SJSA1 (cell line): ENCODE measurements around the gene CEP78. TPM values are rescaled to one million over a fixed set of nuclear protein-coding genes. Genes with fewer than 3 reads are reported as not detected.
A peak's percentile ranks its signal among the peaks of the same experiment; 100 is the strongest.

Experiments
- DNase-seq, 2 experiments: peaks; one replicate each; pipeline ENCODE4 v3.0.0-alpha.2; 2015 to 2020; ENCODE audit warnings: low spot score in 2 of 2, low read depth in 1 of 2
- H3K27ac ChIP-seq: fragments of 250-450 bp; sonication (Bioruptor Pico); 2 replicates; pipeline ENCODE4 v1.5.1; 2020; ENCODE audit warnings: mild to moderate bottlenecking, moderate library complexity
- H3K27me3 ChIP-seq: fragments of 250-450 bp; sonication (Bioruptor Pico); replicated peaks from 2 replicates; pipeline ENCODE4 v1.5.1; 2020; ENCODE audit warnings: mild to moderate bottlenecking, moderate library complexity
- H3K36me3 ChIP-seq: fragments of 250-450 bp; sonication (Bioruptor Pico); 2 replicates; pipeline ENCODE4 v1.5.1; 2020; ENCODE audit warnings: mild to moderate bottlenecking
- H3K4me1 ChIP-seq: fragments of 250-450 bp; sonication (Bioruptor Pico); replicated peaks from 2 replicates; pipeline ENCODE4 v1.6.1; 2021; ENCODE audit warnings: mild to moderate bottlenecking
- H3K4me3 ChIP-seq: fragments of 250-450 bp; sonication (Bioruptor Pico); 2 replicates; pipeline ENCODE4 v1.5.1; 2020; ENCODE audit warnings: mild to moderate bottlenecking
- H3K9me3 ChIP-seq: fragments of 250-450 bp; sonication (Bioruptor Pico); replicated peaks from 2 replicates; pipeline ENCODE4 v1.5.1; 2020; ENCODE audit warnings: mild to moderate bottlenecking
- total RNA-seq: library from RNA; depleted of rRNA; stranded (reverse); fragments of >200 nt; shearing (Covaris generic); gene quantifications from 2 replicates; pipeline ENCODE4 v1.2.3, GENCODE V29; 2014

Gene CEP78
- total RNA-seq, 1 experiment from 2014 or later = 53.4 TPM

- Histone ChIP-seq H3K27me3 (no peaks in the 10 kb centered on the region), H3K9me3 (no peaks in the 10 kb centered on the region), H3K4me3 (no peak overlapping the region), H3K36me3 (peaks cover 39% of the 10 kb centered on the region), H3K27ac (no peak overlapping the region), H3K4me1 (no peaks in the 10 kb centered on the region)
- no peak for DNase-seq
Measured at GRCh38 chr9:78243130-78243529, 7.3 kb downstream of the CEP78 start.

GRCh38 chr9:78245401-78245800 is 9.5 kb downstream of the CEP78 start:
- DNase-seq = no peak
- Histone ChIP-seq H3K27ac (no peak overlapping the region), H3K4me1 (no peaks in the 10 kb centered on the region)

GRCh38 chr9:78248635-78249034 is 12.8 kb downstream of the CEP78 start:
- H3K36me3 ChIP-seq = peaks cover 60% of the 10 kb centered on the region

More at GRCh38 chr9:78245401-78245800, 9.5 kb downstream of the CEP78 start:
- Histone ChIP-seq H3K27me3 (no peaks in the 10 kb centered on the region), H3K36me3 (peaks cover 53% of the 10 kb centered on the region), H3K9me3 (no peaks in the 10 kb centered on the region), H3K4me3 (no peak overlapping the region)

GRCh38 chr9:78249542-78249941 is 13.7 kb downstream of the CEP78 start:
- H3K27ac ChIP-seq = no peak overlapping the region
- DNase-seq = no peak
- no peaks in the 10 kb centered on the region for H3K27me3 ChIP-seq
- no peaks in the 10 kb centered on the region for H3K9me3 ChIP-seq
- peaks cover 62% of the 10 kb centered on the region for H3K36me3 ChIP-seq
- H3K4me1 ChIP-seq = no peaks in the 10 kb centered on the region
- no peak overlapping the region for H3K4me3 ChIP-seq

More at GRCh38 chr9:78248635-78249034, 12.8 kb downstream of the CEP78 start:
- Histone ChIP-seq H3K27me3 (no peaks in the 10 kb centered on the region), H3K4me1 (no peaks in the 10 kb centered on the region), H3K4me3 (no peak overlapping the region), H3K9me3 (no peaks in the 10 kb centered on the region), H3K27ac (no peak overlapping the region)
- no peak for DNase-seq

- Histone ChIP-seq H3K27ac (no peak overlapping the region), H3K9me3 (no peaks in the 10 kb centered on the region), H3K27me3 (no peaks in the 10 kb centered on the region), H3K4me1 (no peaks in the 10 kb centered on the region), H3K4me3 (no peak overlapping the region), H3K36me3 (peaks cover 70% of the 10 kb centered on the region)
- DNase-seq = no peak
Measured at GRCh38 chr9:78252616-78253015, 16.7 kb downstream of the CEP78 start.

- no peak overlapping the region for H3K27ac ChIP-seq
- no peak overlapping the region for H3K4me3 ChIP-seq
- H3K4me1 ChIP-seq = no peaks in the 10 kb centered on the region
- DNase-seq = no peak
- peaks cover 69% of the 10 kb centered on the region for H3K36me3 ChIP-seq
- no peaks in the 10 kb centered on the region for H3K27me3 ChIP-seq
- no peaks in the 10 kb centered on the region for H3K9me3 ChIP-seq
Measured at GRCh38 chr9:78253285-78253684, 17.4 kb downstream of the CEP78 start.

GRCh38 chr9:78261403-78262001 is 25.6 kb downstream of the CEP78 start:
- peak in 1 of 2 experiments; percentile 10 for DNase-seq
- no peak overlapping the region for H3K4me3 ChIP-seq
- no peak overlapping the region for H3K27ac ChIP-seq
- H3K27me3 ChIP-seq = no peaks in the 10 kb centered on the region
- H3K36me3 ChIP-seq = peaks cover 47% of the 10 kb centered on the region
- H3K4me1 ChIP-seq = no peaks in the 10 kb centered on the region
- H3K9me3 ChIP-seq = no peaks in the 10 kb centered on the region

- DNase-seq = no peak
- Histone ChIP-seq H3K4me3 (no peak overlapping the region), H3K9me3 (no peaks in the 10 kb centered on the region)
Measured at GRCh38 chr9:78262655-78263054, 26.8 kb downstream of the CEP78 start.

GRCh38 chr9:78267889-78268288 is 32.0 kb downstream of the CEP78 start:
- Histone ChIP-seq H3K27ac (no peak overlapping the region), H3K27me3 (no peaks in the 10 kb centered on the region), H3K4me3 (no peak overlapping the region), H3K9me3 (no peaks in the 10 kb centered on the region), H3K36me3 (peaks cover 70% of the 10 kb centered on the region), H3K4me1 (no peaks in the 10 kb centered on the region)
- DNase-seq = no peak

More at GRCh38 chr9:78262655-78263054, 26.8 kb downstream of the CEP78 start:
- Histone ChIP-seq H3K27ac (no peak overlapping the region), H3K36me3 (peaks cover 51% of the 10 kb centered on the region), H3K27me3 (no peaks in the 10 kb centered on the region), H3K4me1 (no peaks in the 10 kb centered on the region)

- Histone ChIP-seq H3K27ac (no peak overlapping the region), H3K4me3 (no peak overlapping the region), H3K36me3 (peaks cover 62% of the 10 kb centered on the region), H3K4me1 (no peaks in the 10 kb centered on the region), H3K9me3 (no peaks in the 10 kb centered on the region), H3K27me3 (no peaks in the 10 kb centered on the region)
- DNase-seq = no peak
Measured at GRCh38 chr9:78269784-78270183, 33.9 kb downstream of the CEP78 start.

GRCh38 chr9:78272307-78272706 is 36.4 kb downstream of the CEP78 start:
- no peak overlapping the region for H3K27ac ChIP-seq
- peaks cover 38% of the 10 kb centered on the region for H3K36me3 ChIP-seq
- no peaks in the 10 kb centered on the region for H3K4me1 ChIP-seq
- no peaks in the 10 kb centered on the region for H3K27me3 ChIP-seq
- no peaks in the 10 kb centered on the region for H3K9me3 ChIP-seq
- H3K4me3 ChIP-seq = no peak overlapping the region
- DNase-seq = no peak

- Histone ChIP-seq H3K4me3 (no peak overlapping the region), H3K4me1 (no peaks in the 10 kb centered on the region)
- DNase-seq = no peak
Measured at GRCh38 chr9:78273761-78274160, 37.9 kb downstream of the CEP78 start.

GRCh38 chr9:78278177-78278777 is 42.4 kb downstream of the CEP78 start:
- no peak overlapping the region for H3K27ac ChIP-seq
- H3K36me3 ChIP-seq = peaks cover 3% of the 10 kb centered on the region; the same call in 1 of the 2 replicates
- H3K27me3 ChIP-seq = no peaks in the 10 kb centered on the region
- no peaks in the 10 kb centered on the region for H3K4me1 ChIP-seq
- no peak for DNase-seq
- no peak overlapping the region for H3K4me3 ChIP-seq
- H3K9me3 ChIP-seq = no peaks in the 10 kb centered on the region

More at GRCh38 chr9:78273761-78274160, 37.9 kb downstream of the CEP78 start:
- Histone ChIP-seq H3K9me3 (no peaks in the 10 kb centered on the region), H3K27ac (no peak overlapping the region), H3K27me3 (no peaks in the 10 kb centered on the region), H3K36me3 (peaks cover 29% of the 10 kb centered on the region)

- no peak overlapping the region for H3K4me3 ChIP-seq
- H3K4me1 ChIP-seq = no peaks in the 10 kb centered on the region
- H3K27me3 ChIP-seq = no peaks in the 10 kb centered on the region
- H3K27ac ChIP-seq = no peak overlapping the region
- H3K9me3 ChIP-seq = no peaks in the 10 kb centered on the region
- peaks cover under 1% of the 10 kb centered on the region; the same call in 1 of the 2 replicates for H3K36me3 ChIP-seq
- no peak for DNase-seq
Measured at GRCh38 chr9:78278801-78279200, 42.9 kb downstream of the CEP78 start.
